ENCODE results near the gene KLK11. TPM values are rescaled to one million over a fixed set of nuclear protein-coding genes. Genes with fewer than 3 reads are reported as not detected.

Gene KLK11
- total RNA-seq, 1 donor from 2014 or later = not detected

GRCh38 chr19:51014242-51014641 is 12.2 kb downstream of the KLK11 start:
- no peak overlapping the region for H3K4me3 Mint-ChIP-seq (ENCODE audit: unreplicated experiment)
- no peak for DNase-seq
- peaks cover 20% of the 10 kb centered on the region for H3K27me3 Mint-ChIP-seq (ENCODE audit: unreplicated experiment)
- peaks cover 5% of the 10 kb centered on the region for H3K9me3 Mint-ChIP-seq (ENCODE audit: unreplicated experiment)
- no peak for TF ChIP-seq CTCF (IDR thresholded peaks at IDR 0.05; ENCODE audit: partially characterized antibody, unreplicated experiment)
- no peak overlapping the region for H3K27ac Mint-ChIP-seq (ENCODE audit: unreplicated experiment)
- peaks cover 5% of the 10 kb centered on the region for H3K36me3 Mint-ChIP-seq (ENCODE audit: unreplicated experiment)
- H3K4me1 Mint-ChIP-seq (ENCODE audit: low read depth, unreplicated experiment) = peaks cover 4% of the 10 kb centered on the region

GRCh38 chr19:51012661-51013190 is 13.7 kb downstream of the KLK11 start:
- H3K4me1 Mint-ChIP-seq (ENCODE audit: low read depth, unreplicated experiment) = no peaks in the 10 kb centered on the region
- H3K9me3 Mint-ChIP-seq (ENCODE audit: unreplicated experiment) = peaks cover 2% of the 10 kb centered on the region
- DNase-seq = no peak
- H3K27ac Mint-ChIP-seq (ENCODE audit: unreplicated experiment) = no peak overlapping the region
- H3K4me3 Mint-ChIP-seq (ENCODE audit: unreplicated experiment) = no peak overlapping the region
- H3K27me3 Mint-ChIP-seq (ENCODE audit: unreplicated experiment) = peaks cover 12% of the 10 kb centered on the region
- TF ChIP-seq CTCF (IDR thresholded peaks at IDR 0.05; ENCODE audit: partially characterized antibody, unreplicated experiment) = no peak
- no peaks in the 10 kb centered on the region for H3K36me3 Mint-ChIP-seq (ENCODE audit: unreplicated experiment)

DNA sequence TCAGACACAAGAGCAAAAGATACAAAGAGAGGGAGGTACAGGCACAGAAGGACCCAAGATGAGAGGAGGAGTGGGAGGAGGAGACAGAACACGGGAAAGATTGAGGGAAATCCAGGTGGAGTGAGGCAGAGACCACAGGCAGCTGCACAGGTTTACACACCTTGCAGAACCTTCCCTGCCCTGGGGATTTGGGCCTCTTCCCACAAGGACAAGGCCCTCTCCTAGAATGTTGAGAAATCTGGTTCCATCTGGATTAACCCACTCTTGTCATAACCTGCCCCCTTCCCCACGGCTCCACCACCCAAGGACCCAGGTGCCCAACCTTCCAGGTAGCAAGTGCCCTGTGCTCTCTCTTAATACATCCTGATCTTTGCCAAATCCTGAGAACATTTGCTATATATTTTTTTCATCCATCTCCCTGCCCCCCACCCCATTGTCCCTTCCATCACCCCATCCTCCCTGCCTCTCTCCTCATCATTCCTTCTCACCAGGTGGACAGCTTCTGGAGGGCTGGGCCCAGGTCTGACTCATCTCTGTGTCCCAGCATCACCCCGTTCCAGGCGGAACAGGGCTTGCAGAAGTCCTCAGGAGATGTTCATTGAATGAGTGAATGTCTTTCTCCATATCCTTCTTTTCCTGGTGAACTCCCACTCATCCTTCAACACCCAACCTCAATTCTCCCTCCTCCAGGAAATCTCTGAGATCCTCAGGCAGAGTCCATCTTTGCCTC is 16.2 kb downstream of the KLK11 start:
- H3K9me3 Mint-ChIP-seq (ENCODE audit: unreplicated experiment) = no peaks in the 10 kb centered on the region
- no peak overlapping the region for H3K27ac Mint-ChIP-seq (ENCODE audit: unreplicated experiment)
- H3K4me1 Mint-ChIP-seq (ENCODE audit: low read depth, unreplicated experiment) = no peaks in the 10 kb centered on the region
- no peaks in the 10 kb centered on the region for H3K36me3 Mint-ChIP-seq (ENCODE audit: unreplicated experiment)
- H3K4me3 Mint-ChIP-seq (ENCODE audit: unreplicated experiment) = no peak overlapping the region
- peaks cover 7% of the 10 kb centered on the region for H3K27me3 Mint-ChIP-seq (ENCODE audit: unreplicated experiment)
- DNase-seq = no peak
- no peak for TF ChIP-seq CTCF (IDR thresholded peaks at IDR 0.05; ENCODE audit: partially characterized antibody, unreplicated experiment)

GRCh38 chr19:51009061-51009891 is 17.1 kb downstream of the KLK11 start:
- no peaks in the 10 kb centered on the region for H3K9me3 Mint-ChIP-seq (ENCODE audit: unreplicated experiment)
- no peak overlapping the region for H3K27ac Mint-ChIP-seq (ENCODE audit: unreplicated experiment)
- no peak for TF ChIP-seq CTCF (IDR thresholded peaks at IDR 0.05; ENCODE audit: partially characterized antibody, unreplicated experiment)
- H3K4me1 Mint-ChIP-seq (ENCODE audit: low read depth, unreplicated experiment) = no peaks in the 10 kb centered on the region
- no peak for DNase-seq
- H3K27me3 Mint-ChIP-seq (ENCODE audit: unreplicated experiment) = peaks cover 7% of the 10 kb centered on the region
- H3K36me3 Mint-ChIP-seq (ENCODE audit: unreplicated experiment) = no peaks in the 10 kb centered on the region
- no peak overlapping the region for H3K4me3 Mint-ChIP-seq (ENCODE audit: unreplicated experiment)
